Ovary (tissue), 9 donors: ENCODE results near the gene STYXL1. TPM values are rescaled to one million over a fixed set of nuclear protein-coding genes. Genes with fewer than 3 reads are reported as not detected.

Experiments
- DNase-seq, 5 donors: peaks; one replicate each; pipeline ENCODE4 v3.0.0-alpha.2; 2019 to 2020
- H3K27ac ChIP-seq, 2 donors: fragments of 200-600 bp; one replicate each; pipeline versions ENCODE4 v1.5.1 to v1.8.0; 2019 to 2022
- H3K27me3 ChIP-seq: fragments of 200-600 bp; one replicate; pipeline ENCODE4 v1.8.0; 2022
- H3K36me3 ChIP-seq: fragments of 200-600 bp; sonication (generic); one replicate; pipeline ENCODE4 v1.5.1; 2019
- H3K4me1 ChIP-seq: one replicate; pipeline ENCODE4 v1.8.1; 2013; ENCODE audit warnings: mild to moderate bottlenecking, moderate library complexity; ENCODE audit not compliant: insufficient read depth
- H3K4me3 ChIP-seq: fragments of 200-600 bp; sonication (generic); one replicate; pipeline ENCODE4 v1.5.1; 2017
- H3K9me3 ChIP-seq, 2 donors: fragments of 200-600 bp in 1 of 2; sonication (generic) in 1 of 2; one replicate each; pipeline versions ENCODE4 v1.5.1 to v1.8.1; 2013 to 2019; ENCODE audit warnings: mild to moderate bottlenecking in 1 of 2, moderate library complexity in 1 of 2
- EP300 ChIP-seq: sonication (generic); formaldehyde crosslinking; IDR thresholded peaks from one replicate; pipeline ENCODE4 v1.6.1; 2017; ENCODE audit warnings: antibody characterized with exemption
- POLR2A ChIP-seq: fragments of 450-650 bp; IDR thresholded peaks from one replicate; pipeline ENCODE4 v1.6.1; 2017; ENCODE audit warnings: antibody characterized with exemption, mild to moderate bottlenecking, moderate library complexity
- WGBS, 3 donors: extraction: QIAGEN DNeasy Blood & Tissue Kit in 1 of 3; methylation state at CpG; one replicate each; pipeline versions ENCODE4 v1.1.5 to v1.1.7; 2013 to 2017; 5-methylcytosine and 5-hydroxymethylcytosine counted together
- intact Hi-C, 4 donors: fragments of 100-400 bp; cut with DNase I; formaldehyde crosslinking; loops; one replicate each; pipeline versions ENCODE4 v1.11.0 to v1.15.1; 2022 to 2023
- polyA plus RNA-seq, 2 donors: library from polyadenylated mRNA; stranded (reverse); fragments of 200-250 nt in 1 of 2; fragments of 350-450 nt in 1 of 2; fragmentation: Illumina TruSeq in 1 of 2; extraction: RNeasy Lipid Tissue Mini Kit (QIAGEN cat#74804) in 1 of 2; gene quantifications; one replicate each; pipeline ENCODE4 v1.2.3, GENCODE V29; 2013 to 2014
- total RNA-seq, 7 donors: library from RNA; depleted of rRNA in 2 of 7; stranded (reverse); fragments of >200 nt in 2 of 7; fragmentation: NEBNext Ultra II Directional in 3 of 7; extraction: Animal tissue kit (Norgen Biotek cat#: 25700) in 3 of 7; gene quantifications; one replicate each; pipeline versions ENCODE4 v1.1.0 to v1.2.4, GENCODE V29; 2016 to 2023
- TF ChIP-seq, protein P1 (sequence below), 3 donors: fragments of 450-650 bp in 2 of 3; fragments of 200-600 bp in 1 of 3; IDR thresholded peaks; one replicate each; pipeline versions ENCODE4 v1.5.1 to v1.8.0; 2016 to 2022; ENCODE audit warnings: antibody characterized with exemption in 3 of 3, mild to moderate bottlenecking in 1 of 3
- donor health status: DM: no; HTN: no; CAD: no; lungs with moderate emphysema.
- donor health status: DM: no; HTN: no; CAD: no.
- donor health status: Bipolar disorder and iron deficiency.
- donor health status: DM: yes; HTN: yes; CAD: no.
- donor health status: DM: no; HTN: no; CAD: no.
- donor health status: DM: yes; HTN: yes; CAD: no.

Gene STYXL1
- total and polyA plus RNA-seq, 9 donors = 15.7 to 39.9 (median 31.2) TPM

DNA sequence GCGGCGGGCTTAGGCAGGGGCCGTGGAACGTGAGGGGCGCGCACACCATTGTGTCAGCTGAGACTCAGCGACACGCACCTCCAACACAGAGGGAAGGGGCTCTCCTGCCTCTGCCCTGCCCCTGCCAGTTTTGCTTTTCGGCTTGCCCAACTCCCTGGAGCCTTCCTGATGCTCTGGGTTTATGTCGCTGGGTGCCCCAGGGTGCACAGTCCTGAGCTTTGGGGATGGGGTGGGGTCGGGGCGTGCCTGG is 66.7 kb downstream of the STYXL1 start:
- 78 to 83% (median 79%) methylated on average over 12 of the region's 12 CpGs for WGBS, 3 donors
- H3K27ac ChIP-seq = no peak overlapping the region
- H3K4me1 ChIP-seq = peaks cover 25% of the 10 kb centered on the region

DNA sequence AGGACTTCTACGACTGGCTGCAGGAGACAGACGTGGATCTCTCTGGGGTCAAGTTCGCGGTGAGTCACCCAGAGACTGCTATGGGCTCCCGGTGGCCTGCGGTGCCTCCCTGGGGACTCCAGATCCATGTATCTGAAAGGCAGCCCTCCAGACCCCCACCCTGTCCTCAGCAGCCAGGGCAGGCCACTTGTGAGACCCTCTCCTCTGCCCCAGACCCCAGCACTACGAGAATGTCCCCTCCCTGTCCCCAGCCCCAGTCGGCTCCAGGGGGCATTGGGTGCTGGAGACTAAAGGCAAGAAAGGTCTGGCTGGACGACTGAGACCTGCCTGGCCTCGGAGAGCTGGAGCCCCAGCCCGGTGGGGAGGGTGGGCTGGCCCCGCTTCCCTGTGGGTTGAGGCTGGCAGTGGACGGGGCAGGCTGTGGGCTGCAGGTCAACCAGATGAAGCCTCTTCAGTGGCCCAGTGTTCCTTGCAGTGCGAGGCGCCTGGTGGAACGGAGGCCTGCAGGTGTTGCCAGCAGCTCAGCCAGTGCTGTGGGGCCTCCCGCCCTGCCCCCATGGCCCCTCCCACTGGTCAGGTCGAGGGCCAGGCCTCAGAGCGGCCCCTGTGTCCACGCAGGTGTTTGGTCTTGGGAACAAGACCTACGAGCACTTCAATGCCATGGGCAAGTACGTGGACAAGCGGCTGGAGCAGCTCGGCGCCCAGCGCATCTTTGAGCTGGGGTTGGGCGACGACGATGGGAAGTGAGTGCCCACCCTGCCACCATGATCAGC is 67.2 kb downstream of the STYXL1 start:
- peak overlapping the region in 1 of 2 donors; percentile 67 for H3K27ac ChIP-seq
- intact Hi-C loops = no loop called here
- no peak overlapping the region for H3K4me3 ChIP-seq
- 78 to 87% (median 82%) methylated on average over 26 to 29 of the region's 29 CpGs for WGBS, 3 donors
- peak in 2 of 5 donors; percentile 32 to 47 for DNase-seq
- no peaks in the 10 kb centered on the region for H3K9me3 ChIP-seq
- H3K27me3 ChIP-seq = no peaks in the 10 kb centered on the region
- no peak for TF ChIP-seq POLR2A
- TF ChIP-seq, protein P1, sequence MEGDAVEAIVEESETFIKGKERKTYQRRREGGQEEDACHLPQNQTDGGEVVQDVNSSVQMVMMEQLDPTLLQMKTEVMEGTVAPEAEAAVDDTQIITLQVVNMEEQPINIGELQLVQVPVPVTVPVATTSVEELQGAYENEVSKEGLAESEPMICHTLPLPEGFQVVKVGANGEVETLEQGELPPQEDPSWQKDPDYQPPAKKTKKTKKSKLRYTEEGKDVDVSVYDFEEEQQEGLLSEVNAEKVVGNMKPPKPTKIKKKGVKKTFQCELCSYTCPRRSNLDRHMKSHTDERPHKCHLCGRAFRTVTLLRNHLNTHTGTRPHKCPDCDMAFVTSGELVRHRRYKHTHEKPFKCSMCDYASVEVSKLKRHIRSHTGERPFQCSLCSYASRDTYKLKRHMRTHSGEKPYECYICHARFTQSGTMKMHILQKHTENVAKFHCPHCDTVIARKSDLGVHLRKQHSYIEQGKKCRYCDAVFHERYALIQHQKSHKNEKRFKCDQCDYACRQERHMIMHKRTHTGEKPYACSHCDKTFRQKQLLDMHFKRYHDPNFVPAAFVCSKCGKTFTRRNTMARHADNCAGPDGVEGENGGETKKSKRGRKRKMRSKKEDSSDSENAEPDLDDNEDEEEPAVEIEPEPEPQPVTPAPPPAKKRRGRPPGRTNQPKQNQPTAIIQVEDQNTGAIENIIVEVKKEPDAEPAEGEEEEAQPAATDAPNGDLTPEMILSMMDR (IDR thresholded peaks at IDR 0.05) = no peak
- no peak for TF ChIP-seq EP300
- H3K36me3 ChIP-seq = no peaks in the 10 kb centered on the region
- H3K4me1 ChIP-seq = peaks cover 24% of the 10 kb centered on the region

More for the DNA sequence above, 66.7 kb downstream of the STYXL1 start:
- intact Hi-C loops = no loop called here
- H3K4me3 ChIP-seq = no peak overlapping the region
- H3K36me3 ChIP-seq = no peaks in the 10 kb centered on the region
- no peaks in the 10 kb centered on the region for H3K27me3 ChIP-seq
- no peaks in the 10 kb centered on the region for H3K9me3 ChIP-seq
- TF ChIP-seq, protein P1 (IDR thresholded peaks at IDR 0.05) = no peak
- TF ChIP-seq EP300 (no peak), POLR2A (no peak)
- peak in 1 of 5 donors; percentile 17 for DNase-seq

DNA sequence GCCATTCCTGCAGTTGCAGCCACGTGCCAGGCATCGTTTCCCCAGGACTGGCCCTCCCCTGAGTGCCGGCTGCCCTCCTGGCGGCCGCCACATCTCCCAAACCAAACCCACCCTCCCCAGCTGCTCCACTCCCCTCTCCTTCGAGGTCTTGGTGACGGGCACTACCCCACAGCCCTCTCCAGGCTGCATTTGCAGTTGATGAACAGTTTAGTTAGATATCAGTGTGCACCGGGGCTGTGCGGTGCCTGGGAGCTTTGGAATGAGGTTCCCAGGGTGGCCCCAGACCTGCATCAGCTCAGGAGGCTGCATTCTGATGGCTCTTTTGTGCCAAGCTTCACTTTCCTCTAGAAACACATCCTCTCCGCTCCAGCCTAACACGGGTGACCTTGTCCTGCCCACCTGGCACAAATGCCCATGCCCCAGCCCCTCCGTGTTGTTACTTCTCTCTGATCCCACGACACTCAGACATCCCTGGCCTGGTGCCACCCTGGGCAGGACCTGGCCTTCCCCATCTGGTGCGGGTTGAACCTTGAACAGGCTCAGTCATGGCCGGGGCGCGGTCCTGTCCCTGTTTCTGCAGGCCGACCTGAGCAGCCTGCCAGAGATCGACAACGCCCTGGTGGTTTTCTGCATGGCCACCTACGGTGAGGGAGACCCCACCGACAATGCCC is 67.9 kb downstream of the STYXL1 start:
- Histone ChIP-seq H3K27me3 (no peaks in the 10 kb centered on the region), H3K36me3 (no peaks in the 10 kb centered on the region), H3K4me1 (peaks cover 17% of the 10 kb centered on the region), H3K9me3 (no peaks in the 10 kb centered on the region), H3K27ac (peak overlapping the region in 1 of 2 donors; percentile 67), H3K4me3 (no peak overlapping the region)
- WGBS, 3 donors = 51 to 79% (median 65%) methylated on average over 22 of the region's 22 CpGs
- TF ChIP-seq EP300 = no peak
- TF ChIP-seq POLR2A = no peak
- TF ChIP-seq, protein P1 (IDR thresholded peaks at IDR 0.05) = no peak
- DNase-seq = peak in 4 of 5 donors; percentile 54 to 70 (median 62)
- intact Hi-C loops = no loop called here

DNA sequence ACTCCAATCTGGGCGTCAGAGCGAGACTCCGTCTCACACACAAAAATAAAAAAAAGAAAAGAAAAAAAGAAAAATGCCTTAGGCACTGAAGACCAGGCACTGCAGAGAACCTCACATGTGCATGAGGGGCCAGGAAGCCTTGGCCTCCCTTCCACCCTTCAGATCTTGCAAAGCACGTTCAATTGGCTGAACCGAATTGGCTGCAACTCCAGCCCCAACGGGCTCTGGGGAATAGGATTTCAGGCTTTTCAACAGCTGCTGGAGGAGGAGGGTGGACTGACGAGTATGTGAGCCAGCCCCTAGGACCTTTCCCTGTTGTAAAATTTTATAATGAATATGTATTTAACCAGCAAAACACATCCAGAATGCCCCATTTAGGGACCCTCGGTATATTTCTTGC is 70.1 kb downstream of the STYXL1 start:
- Histone ChIP-seq H3K4me1 (peaks cover 17% of the 10 kb centered on the region), H3K4me3 (no peak overlapping the region), H3K36me3 (no peaks in the 10 kb centered on the region), H3K27me3 (no peaks in the 10 kb centered on the region), H3K27ac (peak overlapping the region in 1 of 2 donors; percentile 58), H3K9me3 (no peaks in the 10 kb centered on the region)
- intact Hi-C loops = no loop called here
- TF ChIP-seq, protein P1 (IDR thresholded peaks at IDR 0.05) = no peak
- no peak for TF ChIP-seq EP300
- TF ChIP-seq POLR2A = no peak
- peak; percentile 79 to 87 (median 84) for DNase-seq
- 12 to 17% (median 13%) methylated on average over 8 of the region's 8 CpGs for WGBS, 3 donors
